ENCODE measurements around the gene IPPK.
"Not testable (repeated sequence)": the region's sequence is repeated elsewhere in the genome, so short reads cannot be mapped to it uniquely, and the experiment has no call there.

Gene IPPK

GRCh38 chr9:92638621-92639101 lies 31.3 kb downstream of the IPPK start:
- no peak for DNase-seq (ENCODE audit: low spot score)

- DNase-seq (ENCODE audit: low spot score), result no peak
Observed at GRCh38 chr9:92637886-92638620, 31.9 kb downstream of the IPPK start.

- DNase-seq (ENCODE audit: low spot score), result no peak
Observed at GRCh38 chr9:92637326-92637725, 32.6 kb downstream of the IPPK start.

GRCh38 chr9:92636627-92637026 lies 33.3 kb downstream of the IPPK start:
- no peak for DNase-seq (ENCODE audit: low spot score)

- DNase-seq (ENCODE audit: low spot score), result no peak
Observed at GRCh38 chr9:92635760-92636159, 34.2 kb downstream of the IPPK start.

GRCh38 chr9:92634712-92635605 lies 35.0 kb downstream of the IPPK start:
- DNase-seq (ENCODE audit: low spot score), result peak; percentile 52

GRCh38 chr9:92633614-92634278 lies 36.2 kb downstream of the IPPK start:
- DNase-seq (ENCODE audit: low spot score), result no peak

GRCh38 chr9:92632641-92633040 lies 37.3 kb downstream of the IPPK start:
- DNase-seq (ENCODE audit: low spot score), result no peak

GRCh38 chr9:92631452-92632343 lies 38.2 kb downstream of the IPPK start:
- no peak for DNase-seq (ENCODE audit: low spot score)

- DNase-seq (ENCODE audit: low spot score), result no peak
Observed at GRCh38 chr9:92627651-92628050, 42.3 kb downstream of the IPPK start.

GRCh38 chr9:92626484-92626883 lies 43.4 kb downstream of the IPPK start:
- DNase-seq (ENCODE audit: low spot score), result no peak

GRCh38 chr9:92623936-92624335 lies 46.0 kb downstream of the IPPK start:
- DNase-seq (ENCODE audit: low spot score), result not testable (repeated sequence)

- DNase-seq (ENCODE audit: low spot score), result no peak
Observed at GRCh38 chr9:92620845-92621244, 49.1 kb downstream of the IPPK start.

- DNase-seq (ENCODE audit: low spot score), result no peak
Observed at GRCh38 chr9:92619601-92620300, 50.2 kb downstream of the IPPK start.

- no peak for DNase-seq (ENCODE audit: low spot score)
Observed at GRCh38 chr9:92618633-92619225, 51.2 kb downstream of the IPPK start.

GRCh38 chr9:92617951-92618510 lies 51.9 kb downstream of the IPPK start:
- no peak for DNase-seq (ENCODE audit: low spot score)

GRCh38 chr9:92617195-92617813 lies 52.6 kb downstream of the IPPK start:
- no peak for DNase-seq (ENCODE audit: low spot score)

- peak; percentile 27 for DNase-seq (ENCODE audit: low spot score)
Observed at GRCh38 chr9:92616655-92617111, 53.2 kb downstream of the IPPK start.

- DNase-seq (ENCODE audit: low spot score), result no peak
Observed at GRCh38 chr9:92616199-92616641, 53.7 kb downstream of the IPPK start.

Measured in pons (tissue), 1 donor.